ENCODE data around the gene ZNF565. TPM values are rescaled to one million over a fixed set of nuclear protein-coding genes. Genes with fewer than 3 reads are reported as not detected.
"Not testable (repeated sequence)": the region's sequence is repeated elsewhere in the genome, so short reads cannot be mapped to it uniquely, and the experiment has no call there.

Gene ZNF565
- total RNA-seq, 4 donors from 2014 or later, result 3.6 to 9.8 (median 6.2) TPM

- TF ChIP-seq POLR2A (IDR thresholded peaks at IDR 0.05) (no peak), POLR2AphosphoS5 (IDR thresholded peaks at IDR 0.05) (no peak), EP300 (IDR thresholded peaks at IDR 0.05) (no peak), CTCF (IDR thresholded peaks at IDR 0.05) (no peak)
- Histone ChIP-seq H3K27ac (no peak overlapping the region), H3K9me3 (peaks cover 5% of the 10 kb centered on the region), H3K36me3 (no peaks in the 10 kb centered on the region), H3K27me3 (peaks cover 6% of the 10 kb centered on the region), H3K4me1 (peaks cover 13% of the 10 kb centered on the region), H3K4me3 (peak overlapping the region; percentile 40)
- peak in 1 of 2 donors; percentile 28 for DNase-seq (ENCODE audit: low spot score in 2 of 2)
- 26% methylated on average over 5 of the region's 29 CpGs for WGBS
Observed at GRCh38 chr19:36246006-36246481, 31.6 kb upstream of the ZNF565 start.

- WGBS, result 0% methylated on average over 4 of the region's 63 CpGs
- Histone ChIP-seq H3K27ac (no peak overlapping the region), H3K36me3 (no peaks in the 10 kb centered on the region), H3K27me3 (peaks cover 6% of the 10 kb centered on the region), H3K9me3 (peaks cover 5% of the 10 kb centered on the region), H3K4me1 (peaks cover 13% of the 10 kb centered on the region), H3K4me3 (peak overlapping the region; percentile 40)
- no peak for TF ChIP-seq POLR2AphosphoS5 (IDR thresholded peaks at IDR 0.05)
- TF ChIP-seq CTCF (IDR thresholded peaks at IDR 0.05), result no peak
- no peak for TF ChIP-seq EP300 (IDR thresholded peaks at IDR 0.05)
- no peak for TF ChIP-seq POLR2A (IDR thresholded peaks at IDR 0.05)
- DNase-seq (ENCODE audit: low spot score in 2 of 2), result peak in 1 of 2 donors; percentile 71
Observed at GRCh38 chr19:36245210-36246005, 30.9 kb upstream of the ZNF565 start.

GRCh38 chr19:36244066-36244465, 29.6 kb upstream of the ZNF565 start:
- H3K36me3 ChIP-seq, result peaks cover 3% of the 10 kb centered on the region
- peaks cover 13% of the 10 kb centered on the region for H3K4me1 ChIP-seq
- WGBS, result 83% methylated on average over 11 of the region's 11 CpGs
- no peak for TF ChIP-seq CTCF (IDR thresholded peaks at IDR 0.05)
- peaks cover 5% of the 10 kb centered on the region for H3K9me3 ChIP-seq
- H3K27me3 ChIP-seq, result peaks cover 6% of the 10 kb centered on the region
- no peak overlapping the region for H3K27ac ChIP-seq
- no peak overlapping the region for H3K4me3 ChIP-seq
- DNase-seq (ENCODE audit: low spot score in 2 of 2), result peak in 1 of 2 donors; percentile 71

- TF ChIP-seq POLR2A (IDR thresholded peaks at IDR 0.05) (no peak), POLR2AphosphoS5 (IDR thresholded peaks at IDR 0.05) (no peak), EP300 (IDR thresholded peaks at IDR 0.05) (no peak), CTCF (IDR thresholded peaks at IDR 0.05) (no peak)
- no peaks in the 10 kb centered on the region for H3K27me3 ChIP-seq
- no peak overlapping the region for H3K27ac ChIP-seq
- H3K4me3 ChIP-seq, result no peak overlapping the region
- 91% methylated on average over 3 of the region's 3 CpGs for WGBS
- no peak for DNase-seq (ENCODE audit: low spot score in 2 of 2)
- H3K36me3 ChIP-seq, result peaks cover 67% of the 10 kb centered on the region
- no peaks in the 10 kb centered on the region for H3K4me1 ChIP-seq
- H3K9me3 ChIP-seq, result no peaks in the 10 kb centered on the region
Observed at GRCh38 chr19:36236946-36237310, 22.5 kb upstream of the ZNF565 start.

GRCh38 chr19:36236304-36236945, 22.0 kb upstream of the ZNF565 start:
- Histone ChIP-seq H3K27ac (no peak overlapping the region), H3K9me3 (no peaks in the 10 kb centered on the region), H3K4me1 (no peaks in the 10 kb centered on the region), H3K4me3 (no peak overlapping the region), H3K36me3 (peaks cover 72% of the 10 kb centered on the region), H3K27me3 (no peaks in the 10 kb centered on the region)
- 90% methylated on average over 6 of the region's 6 CpGs for WGBS
- no peak for DNase-seq (ENCODE audit: low spot score in 2 of 2)
- no peak for TF ChIP-seq POLR2AphosphoS5 (IDR thresholded peaks at IDR 0.05)
- TF ChIP-seq POLR2A (IDR thresholded peaks at IDR 0.05), result no peak
- no peak for TF ChIP-seq EP300 (IDR thresholded peaks at IDR 0.05)
- no peak for TF ChIP-seq CTCF (IDR thresholded peaks at IDR 0.05)

- DNase-seq (ENCODE audit: low spot score in 2 of 2), result peak in 1 of 2 donors; percentile 13
- peaks cover 93% of the 10 kb centered on the region for H3K36me3 ChIP-seq
- not testable (repeated sequence) for H3K27ac ChIP-seq, H3K4me3 ChIP-seq, H3K27me3 ChIP-seq, H3K9me3 ChIP-seq, H3K4me1 ChIP-seq
- 92% methylated on average over 7 of the region's 7 CpGs for WGBS
Observed at GRCh38 chr19:36233626-36234025, 19.2 kb upstream of the ZNF565 start.

Measured in suprapubic skin (tissue), 4 donors.